ENCODE measurements around the gene RASGRP2. TPM values are rescaled to one million over a fixed set of nuclear protein-coding genes. Genes with fewer than 3 reads are reported as not detected.

Gene RASGRP2
- total RNA-seq, 1 experiment from 2014 or later, result not detected

DNA sequence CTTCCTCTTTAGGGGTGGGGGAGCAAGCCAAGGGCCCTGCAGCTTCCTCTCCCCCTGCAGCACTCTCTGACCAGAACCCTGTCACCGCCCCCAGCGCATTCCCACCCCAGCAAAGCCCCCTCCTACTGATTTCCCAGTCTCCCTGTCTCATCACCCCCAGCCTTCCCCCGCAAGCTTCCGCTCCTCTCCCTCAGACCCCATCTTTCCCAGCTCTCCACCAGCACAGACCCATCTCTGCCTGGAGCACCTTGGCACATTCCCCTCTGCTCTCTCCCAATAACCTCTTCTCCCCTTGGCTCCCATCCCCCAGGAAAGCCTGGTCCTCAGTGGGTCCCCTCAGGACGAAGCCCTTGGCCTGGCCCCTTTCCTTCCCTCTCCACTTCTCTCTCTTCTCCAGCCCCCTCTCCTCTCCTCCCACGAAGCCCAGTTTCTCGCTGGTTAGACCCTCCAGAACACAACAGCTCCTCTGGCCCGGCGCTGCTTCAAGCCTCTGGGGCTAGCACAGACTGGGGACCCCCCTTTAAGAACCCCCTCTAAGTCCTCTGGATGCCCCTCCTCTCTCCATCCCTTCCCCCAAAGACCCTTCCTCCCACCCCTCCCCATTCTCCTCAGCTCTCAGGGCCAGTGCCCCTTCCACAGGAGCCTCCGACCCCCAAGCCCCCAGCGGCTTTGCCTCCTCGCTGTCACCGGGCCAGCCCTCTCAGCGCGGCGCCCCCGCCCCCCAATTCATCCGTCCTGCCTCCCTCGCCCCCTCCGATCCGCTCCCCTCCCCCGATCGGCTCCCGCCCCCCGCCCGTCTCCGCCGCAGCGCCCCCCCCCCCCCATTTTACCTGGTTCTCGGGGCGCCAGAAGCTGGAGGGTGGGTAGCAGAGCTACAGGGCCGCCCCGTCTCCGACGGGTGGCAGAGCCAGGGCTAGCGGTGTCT is 21.5 kb downstream of the RASGRP2 start:
- ChIA-PET POLR2A (ENCODE audit: unreplicated experiment) (no interaction called here), CTCF (interaction anchor here (1.6 kb wide), 1 partner anchor 34 kb away, joined by 4 read pairs; no protein-coding TSS in a partner anchor)
- BruUV-seq (replicated peaks), result no TSS peak
- H3K9me2 ChIP-seq (replicated peaks; ENCODE audit: low read length), result no peaks in the 10 kb centered on the region
- no peaks in the 10 kb centered on the region for H3K9me3 ChIP-seq (ENCODE audit: low read length)
- DNase-seq (no peak), ATAC-seq (no peak)
- H2AFZ ChIP-seq (ENCODE audit: low read length), result no peak overlapping the region
- peaks cover 3% of the 10 kb centered on the region; the same call in 1 of the 2 replicates for H3K4me1 ChIP-seq (ENCODE audit: insufficient read depth, low read length)
- no peak overlapping the region for H3K4me3 ChIP-seq (ENCODE audit: low read length)
- H3K9ac ChIP-seq (ENCODE audit: low read length), result no peak overlapping the region
- no peak overlapping the region for H3K4me2 ChIP-seq (ENCODE audit: low read length)
- H4K20me1 ChIP-seq (ENCODE audit: low read length), result no peaks in the 10 kb centered on the region
- H3K27ac ChIP-seq (ENCODE audit: low read length), result no peak overlapping the region
- H3K36me3 ChIP-seq (ENCODE audit: low read depth, low read length), result no peaks in the 10 kb centered on the region
- intact Hi-C loops (cut with micrococcal nuclease), result loop anchor here (1.0 kb wide), 1 partner anchor 34 kb away; no protein-coding TSS in a partner anchor
- no peaks in the 10 kb centered on the region for H3K79me2 ChIP-seq (ENCODE audit: low read length)
- TF ChIP-seq EZH2phosphoT487 (IDR thresholded peaks at IDR 0.05; ENCODE audit: borderline replicate concordance, low read length), result no peak
- TF ChIP-seq, protein P1, sequence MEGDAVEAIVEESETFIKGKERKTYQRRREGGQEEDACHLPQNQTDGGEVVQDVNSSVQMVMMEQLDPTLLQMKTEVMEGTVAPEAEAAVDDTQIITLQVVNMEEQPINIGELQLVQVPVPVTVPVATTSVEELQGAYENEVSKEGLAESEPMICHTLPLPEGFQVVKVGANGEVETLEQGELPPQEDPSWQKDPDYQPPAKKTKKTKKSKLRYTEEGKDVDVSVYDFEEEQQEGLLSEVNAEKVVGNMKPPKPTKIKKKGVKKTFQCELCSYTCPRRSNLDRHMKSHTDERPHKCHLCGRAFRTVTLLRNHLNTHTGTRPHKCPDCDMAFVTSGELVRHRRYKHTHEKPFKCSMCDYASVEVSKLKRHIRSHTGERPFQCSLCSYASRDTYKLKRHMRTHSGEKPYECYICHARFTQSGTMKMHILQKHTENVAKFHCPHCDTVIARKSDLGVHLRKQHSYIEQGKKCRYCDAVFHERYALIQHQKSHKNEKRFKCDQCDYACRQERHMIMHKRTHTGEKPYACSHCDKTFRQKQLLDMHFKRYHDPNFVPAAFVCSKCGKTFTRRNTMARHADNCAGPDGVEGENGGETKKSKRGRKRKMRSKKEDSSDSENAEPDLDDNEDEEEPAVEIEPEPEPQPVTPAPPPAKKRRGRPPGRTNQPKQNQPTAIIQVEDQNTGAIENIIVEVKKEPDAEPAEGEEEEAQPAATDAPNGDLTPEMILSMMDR (conservative IDR thresholded peaks at IDR 0.05; ENCODE audit: low read depth, low read length), result no peak
- TF ChIP-seq EZH2 (IDR thresholded peaks at IDR 0.05; ENCODE audit: low read length, unreplicated experiment), result no peak
- H3F3A ChIP-seq (ENCODE audit: low read length, unreplicated experiment), result no peaks in the 10 kb centered on the region
- H3K27me3 ChIP-seq (ENCODE audit: low read length), result peaks cover 42% of the 10 kb centered on the region

DNA sequence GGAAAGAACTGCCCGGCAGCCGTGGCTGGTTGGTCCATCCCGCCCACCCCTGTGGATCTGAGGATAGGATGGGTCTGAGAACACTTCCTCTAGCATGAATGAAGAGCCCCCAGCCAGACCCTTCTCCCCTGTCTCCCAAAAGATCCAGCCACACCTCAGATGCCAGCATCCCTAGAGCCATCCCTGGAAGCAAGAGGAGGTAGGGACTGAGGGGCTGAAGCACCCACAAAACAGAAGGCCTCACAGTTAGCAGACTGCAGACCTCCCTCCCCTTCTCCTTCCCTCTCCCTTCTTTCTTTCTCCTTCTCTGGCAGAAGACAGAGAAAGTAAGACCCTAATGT is 22.6 kb downstream of the RASGRP2 start:
- intact Hi-C loops (cut with micrococcal nuclease), result no loop called here
- H3K4me3 ChIP-seq (ENCODE audit: low read length), result no peak overlapping the region
- no peak for DNase-seq
- no peak overlapping the region for H3K9ac ChIP-seq (ENCODE audit: low read length)
- H4K20me1 ChIP-seq (ENCODE audit: low read length), result no peaks in the 10 kb centered on the region
- H3K79me2 ChIP-seq (ENCODE audit: low read length), result no peaks in the 10 kb centered on the region
- ATAC-seq, result no peak
- no peaks in the 10 kb centered on the region for H3K36me3 ChIP-seq (ENCODE audit: low read depth, low read length)
- H3K27ac ChIP-seq (ENCODE audit: low read length), result no peak overlapping the region
- ChIA-PET POLR2A (ENCODE audit: unreplicated experiment) (no interaction called here), CTCF (interaction anchor here (1.6 kb wide), 1 partner anchor 33 kb away, joined by 4 read pairs; no protein-coding TSS in a partner anchor)
- BruUV-seq (replicated peaks), result no TSS peak
- no peaks in the 10 kb centered on the region for H3F3A ChIP-seq (ENCODE audit: low read length, unreplicated experiment)
- peaks cover 3% of the 10 kb centered on the region; the same call in 1 of the 2 replicates for H3K4me1 ChIP-seq (ENCODE audit: insufficient read depth, low read length)
- no peak overlapping the region for H3K4me2 ChIP-seq (ENCODE audit: low read length)
- TF ChIP-seq EZH2phosphoT487 (IDR thresholded peaks at IDR 0.05; ENCODE audit: borderline replicate concordance, low read length) (no peak), EZH2 (IDR thresholded peaks at IDR 0.05; ENCODE audit: low read length, unreplicated experiment) (no peak)
- TF ChIP-seq, protein P1 (conservative IDR thresholded peaks at IDR 0.05; ENCODE audit: low read depth, low read length), result no peak
- H3K27me3 ChIP-seq (ENCODE audit: low read length), result peaks cover 52% of the 10 kb centered on the region
- H3K9me2 ChIP-seq (replicated peaks; ENCODE audit: low read length), result no peaks in the 10 kb centered on the region
- H3K9me3 ChIP-seq (ENCODE audit: low read length), result no peaks in the 10 kb centered on the region
- H2AFZ ChIP-seq (ENCODE audit: low read length), result no peak overlapping the region

Measured in PC-3 (cell line).